HepG2 (cell line): ENCODE measurements around the gene SMG5. TPM values are rescaled to one million over a fixed set of nuclear protein-coding genes. Genes with fewer than 3 reads are reported as not detected.

Source experiments
- ATM ChIP-seq: fragments of 450-650 bp; IDR thresholded peaks from 2 replicates; pipeline ENCODE4 v1.7.1; 2017; ENCODE audit warnings: mild to moderate bottlenecking, borderline replicate concordance
- BRD4 ChIP-seq: sonication (generic); formaldehyde crosslinking; IDR thresholded peaks from 2 replicates; pipeline ENCODE4 v1.4.0; 2020; ENCODE audit warnings: missing genetic modification reagents
- GPN1 ChIP-seq: sonication (generic); formaldehyde crosslinking; IDR thresholded peaks from 2 replicates; pipeline ENCODE4 v1.5.1; 2020; ENCODE audit warnings: missing genetic modification reagents, borderline replicate concordance
- IRX3 ChIP-seq: sonication (generic); formaldehyde crosslinking; IDR thresholded peaks from 2 replicates; pipeline ENCODE4 v1.8.1; 2023; ENCODE audit warnings: mild to moderate bottlenecking, low read depth, missing genetic modification reagents, borderline replicate concordance
- KDM5A ChIP-seq: fragments of 200-600 bp; sonication (generic); IDR thresholded peaks from 2 replicates; pipeline ENCODE4 v1.7.0; 2018; ENCODE audit warnings: antibody characterized with exemption, mild to moderate bottlenecking, low read length, borderline replicate concordance
- LRRFIP1 ChIP-seq: sonication (generic); formaldehyde crosslinking; conservative IDR thresholded peaks from 2 replicates; pipeline ENCODE4 v1.4.0; 2020; ENCODE audit warnings: missing genetic modification reagents
- RXRB ChIP-seq: IDR thresholded peaks from 2 replicates; pipeline ENCODE4 v1.6.1; 2016; ENCODE audit warnings: borderline replicate concordance, missing genetic modification reagents, missing compliant biosample characterization
- SMAD1 ChIP-seq: sonication (generic); formaldehyde crosslinking; IDR thresholded peaks from 2 replicates; pipeline ENCODE4 v1.4.0; 2020; ENCODE audit warnings: missing genetic modification reagents, low read depth, mild to moderate bottlenecking, borderline replicate concordance
- SRF ChIP-seq: IDR thresholded peaks from 2 replicates; pipeline ENCODE4 v1.6.1; 2011; ENCODE audit warnings: mild to moderate bottlenecking, low read depth, low read length, moderate library complexity
- ZBTB37 ChIP-seq: sonication (generic); formaldehyde crosslinking; IDR thresholded peaks from 2 replicates; pipeline ENCODE4 v1.4.0; 2020; ENCODE audit warnings: mild to moderate bottlenecking, missing genetic modification reagents
- ZNF275 ChIP-seq: sonication (generic); formaldehyde crosslinking; IDR thresholded peaks from 2 replicates; pipeline ENCODE4 v1.8.0; 2022; ENCODE audit warnings: missing genetic modification reagents, mild to moderate bottlenecking, inconsistent platforms, borderline replicate concordance
- ZNF333 ChIP-seq: sonication (generic); formaldehyde crosslinking; IDR thresholded peaks from 2 replicates; pipeline ENCODE4 v1.4.0; 2020; ENCODE audit warnings: mild to moderate bottlenecking, missing genetic modification reagents, borderline replicate concordance
- ZNF501 ChIP-seq: sonication (generic); formaldehyde crosslinking; IDR thresholded peaks from 2 replicates; pipeline ENCODE4 v1.5.1; 2020; ENCODE audit warnings: mild to moderate bottlenecking, moderate library complexity, missing genetic modification reagents
- ZNF749 ChIP-seq: sonication (generic); formaldehyde crosslinking; IDR thresholded peaks from 2 replicates; pipeline ENCODE4 v1.8.0; 2022; ENCODE audit warnings: mild to moderate bottlenecking, missing genetic modification reagents, moderate library complexity, borderline replicate concordance
- ZNF772 ChIP-seq: sonication (generic); formaldehyde crosslinking; IDR thresholded peaks from 2 replicates; pipeline ENCODE4 v1.5.0; 2020; ENCODE audit warnings: mild to moderate bottlenecking, missing genetic modification reagents
- polyA plus RNA-seq, 8 experiments: library from polyadenylated mRNA; depleted of rRNA in 3 of 8; stranded (reverse) in 7 of 8; unstranded in 1 of 8; fragments of >200 nt; fragmentation: Illumina TruSeq in 4 of 8; extraction: Trizol in 4 of 8; gene quantifications; 2 replicates each; pipeline versions ENCODE4 v1.2.1 to v1.2.3, GENCODE V29; 2011 to 2016; ENCODE audit warnings: low read depth in 4 of 8, missing spikeins in 1 of 8, mixed read lengths in 1 of 8; ENCODE audit not compliant: insufficient read depth in 1 of 8
- total RNA-seq, 5 experiments: library from RNA; depleted of rRNA; stranded (reverse); fragments of >200 nt; fragmentation: Illumina TruSeq; extraction: Trizol; gene quantifications; 2 replicates each; pipeline ENCODE4 v1.2.3, GENCODE V29; 2016; ENCODE audit warnings: low read depth in 1 of 5
- TF ChIP-seq, protein P1 (sequence below): sonication (generic); formaldehyde crosslinking; conservative IDR thresholded peaks from 2 replicates; pipeline ENCODE4 v1.4.0; 2020; ENCODE audit warnings: mild to moderate bottlenecking, missing genetic modification reagents, moderate library complexity
- TF ChIP-seq, protein P2 (sequence below): sonication (generic); formaldehyde crosslinking; conservative IDR thresholded peaks from 2 replicates; pipeline ENCODE4 v1.8.0; 2022; ENCODE audit warnings: missing genetic modification reagents

Gene SMG5
- total and polyA plus RNA-seq, 2 of the 13 experiments (the other 11 are each of a cell fraction or from before 2014, with no cell fraction given), result 50.5 to 84.0 TPM

GRCh38 chr1:156212833-156213643, 69.6 kb downstream of the SMG5 start, which contains the start of gene PMF1 (continued):
- no peak for TF ChIP-seq ZBTB37 (CRISPR knock-in tag)
- peak; percentile 93; the same call in 1 of the 2 replicates for TF ChIP-seq SMAD1 (CRISPR knock-in tag)
- no peak for TF ChIP-seq SRF
- no peak for TF ChIP-seq GPN1 (CRISPR knock-in tag)
- TF ChIP-seq ATM, result no peak
- no peak; the same call in 1 of the 2 replicates for TF ChIP-seq RXRB (CRISPR knock-in tag)
- TF ChIP-seq BRD4 (CRISPR knock-in tag), result peak; percentile 84
- TF ChIP-seq, protein P1, sequence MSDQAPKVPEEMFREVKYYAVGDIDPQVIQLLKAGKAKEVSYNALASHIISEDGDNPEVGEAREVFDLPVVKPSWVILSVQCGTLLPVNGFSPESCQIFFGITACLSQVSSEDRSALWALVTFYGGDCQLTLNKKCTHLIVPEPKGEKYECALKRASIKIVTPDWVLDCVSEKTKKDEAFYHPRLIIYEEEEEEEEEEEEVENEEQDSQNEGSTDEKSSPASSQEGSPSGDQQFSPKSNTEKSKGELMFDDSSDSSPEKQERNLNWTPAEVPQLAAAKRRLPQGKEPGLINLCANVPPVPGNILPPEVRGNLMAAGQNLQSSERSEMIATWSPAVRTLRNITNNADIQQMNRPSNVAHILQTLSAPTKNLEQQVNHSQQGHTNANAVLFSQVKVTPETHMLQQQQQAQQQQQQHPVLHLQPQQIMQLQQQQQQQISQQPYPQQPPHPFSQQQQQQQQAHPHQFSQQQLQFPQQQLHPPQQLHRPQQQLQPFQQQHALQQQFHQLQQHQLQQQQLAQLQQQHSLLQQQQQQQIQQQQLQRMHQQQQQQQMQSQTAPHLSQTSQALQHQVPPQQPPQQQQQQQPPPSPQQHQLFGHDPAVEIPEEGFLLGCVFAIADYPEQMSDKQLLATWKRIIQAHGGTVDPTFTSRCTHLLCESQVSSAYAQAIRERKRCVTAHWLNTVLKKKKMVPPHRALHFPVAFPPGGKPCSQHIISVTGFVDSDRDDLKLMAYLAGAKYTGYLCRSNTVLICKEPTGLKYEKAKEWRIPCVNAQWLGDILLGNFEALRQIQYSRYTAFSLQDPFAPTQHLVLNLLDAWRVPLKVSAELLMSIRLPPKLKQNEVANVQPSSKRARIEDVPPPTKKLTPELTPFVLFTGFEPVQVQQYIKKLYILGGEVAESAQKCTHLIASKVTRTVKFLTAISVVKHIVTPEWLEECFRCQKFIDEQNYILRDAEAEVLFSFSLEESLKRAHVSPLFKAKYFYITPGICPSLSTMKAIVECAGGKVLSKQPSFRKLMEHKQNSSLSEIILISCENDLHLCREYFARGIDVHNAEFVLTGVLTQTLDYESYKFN (CRISPR knock-in tag), result peak; percentile 63
- no peak for TF ChIP-seq LRRFIP1
- peak; percentile 98 for TF ChIP-seq ZNF501 (CRISPR knock-in tag)
- TF ChIP-seq, protein P2, sequence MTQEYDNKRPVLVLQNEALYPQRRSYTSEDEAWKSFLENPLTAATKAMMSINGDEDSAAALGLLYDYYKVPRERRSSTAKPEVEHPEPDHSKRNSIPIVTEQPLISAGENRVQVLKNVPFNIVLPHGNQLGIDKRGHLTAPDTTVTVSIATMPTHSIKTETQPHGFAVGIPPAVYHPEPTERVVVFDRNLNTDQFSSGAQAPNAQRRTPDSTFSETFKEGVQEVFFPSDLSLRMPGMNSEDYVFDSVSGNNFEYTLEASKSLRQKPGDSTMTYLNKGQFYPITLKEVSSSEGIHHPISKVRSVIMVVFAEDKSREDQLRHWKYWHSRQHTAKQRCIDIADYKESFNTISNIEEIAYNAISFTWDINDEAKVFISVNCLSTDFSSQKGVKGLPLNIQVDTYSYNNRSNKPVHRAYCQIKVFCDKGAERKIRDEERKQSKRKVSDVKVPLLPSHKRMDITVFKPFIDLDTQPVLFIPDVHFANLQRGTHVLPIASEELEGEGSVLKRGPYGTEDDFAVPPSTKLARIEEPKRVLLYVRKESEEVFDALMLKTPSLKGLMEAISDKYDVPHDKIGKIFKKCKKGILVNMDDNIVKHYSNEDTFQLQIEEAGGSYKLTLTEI (CRISPR knock-in tag), result no peak
- peak; percentile 59; the same call in 1 of the 2 replicates for TF ChIP-seq ZNF749 (CRISPR knock-in tag)
- TF ChIP-seq IRX3 (CRISPR knock-in tag), result 0 out of 2 replicates have a peak, but pooled peaks have one; percentile 81
- peak; percentile 49; the same call in 1 of the 2 replicates for TF ChIP-seq ZNF772 (CRISPR knock-in tag)
- TF ChIP-seq ZNF275, result no peak
- no peak for TF ChIP-seq ZNF333 (CRISPR knock-in tag)
- TF ChIP-seq KDM5A, result peak; percentile 75; the same call in 1 of the 2 replicates
